ENCODE measurements around the gene FJX1.

DNA sequence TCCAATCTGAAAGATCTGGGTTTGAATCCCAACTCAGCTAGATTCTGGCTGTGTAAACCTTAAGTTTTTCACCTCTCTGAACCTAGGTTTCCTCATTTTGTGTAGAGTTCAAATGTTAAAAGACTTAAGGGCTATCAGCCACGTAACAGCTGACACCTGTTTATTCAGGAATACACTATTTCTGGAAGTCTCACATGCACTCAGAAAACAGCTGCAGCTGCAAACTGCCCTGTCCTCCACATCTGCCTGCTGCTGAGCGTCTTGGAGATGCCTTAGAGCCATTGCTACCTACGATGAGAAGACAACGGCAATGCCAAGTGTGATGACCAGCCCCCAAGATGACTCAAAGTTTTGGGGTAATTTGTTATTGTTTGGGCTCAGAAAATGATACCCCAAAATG lies 37.6 kb downstream of the FJX1 start:
- TF ChIP-seq, protein P1, sequence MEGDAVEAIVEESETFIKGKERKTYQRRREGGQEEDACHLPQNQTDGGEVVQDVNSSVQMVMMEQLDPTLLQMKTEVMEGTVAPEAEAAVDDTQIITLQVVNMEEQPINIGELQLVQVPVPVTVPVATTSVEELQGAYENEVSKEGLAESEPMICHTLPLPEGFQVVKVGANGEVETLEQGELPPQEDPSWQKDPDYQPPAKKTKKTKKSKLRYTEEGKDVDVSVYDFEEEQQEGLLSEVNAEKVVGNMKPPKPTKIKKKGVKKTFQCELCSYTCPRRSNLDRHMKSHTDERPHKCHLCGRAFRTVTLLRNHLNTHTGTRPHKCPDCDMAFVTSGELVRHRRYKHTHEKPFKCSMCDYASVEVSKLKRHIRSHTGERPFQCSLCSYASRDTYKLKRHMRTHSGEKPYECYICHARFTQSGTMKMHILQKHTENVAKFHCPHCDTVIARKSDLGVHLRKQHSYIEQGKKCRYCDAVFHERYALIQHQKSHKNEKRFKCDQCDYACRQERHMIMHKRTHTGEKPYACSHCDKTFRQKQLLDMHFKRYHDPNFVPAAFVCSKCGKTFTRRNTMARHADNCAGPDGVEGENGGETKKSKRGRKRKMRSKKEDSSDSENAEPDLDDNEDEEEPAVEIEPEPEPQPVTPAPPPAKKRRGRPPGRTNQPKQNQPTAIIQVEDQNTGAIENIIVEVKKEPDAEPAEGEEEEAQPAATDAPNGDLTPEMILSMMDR (IDR thresholded peaks at IDR 0.05), result no peak
- no peak for TF ChIP-seq SMAD4 (CRISPR knock-in tag; IDR thresholded peaks at IDR 0.05)
- TF ChIP-seq, protein P2, sequence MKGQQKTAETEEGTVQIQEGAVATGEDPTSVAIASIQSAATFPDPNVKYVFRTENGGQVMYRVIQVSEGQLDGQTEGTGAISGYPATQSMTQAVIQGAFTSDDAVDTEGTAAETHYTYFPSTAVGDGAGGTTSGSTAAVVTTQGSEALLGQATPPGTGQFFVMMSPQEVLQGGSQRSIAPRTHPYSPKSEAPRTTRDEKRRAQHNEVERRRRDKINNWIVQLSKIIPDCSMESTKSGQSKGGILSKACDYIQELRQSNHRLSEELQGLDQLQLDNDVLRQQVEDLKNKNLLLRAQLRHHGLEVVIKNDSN (CRISPR knock-in tag; IDR thresholded peaks at IDR 0.05), result no peak
- no peak for TF ChIP-seq SMAD3 (CRISPR knock-in tag; IDR thresholded peaks at IDR 0.05; ENCODE audit: borderline replicate concordance)
- TF ChIP-seq, protein P3, sequence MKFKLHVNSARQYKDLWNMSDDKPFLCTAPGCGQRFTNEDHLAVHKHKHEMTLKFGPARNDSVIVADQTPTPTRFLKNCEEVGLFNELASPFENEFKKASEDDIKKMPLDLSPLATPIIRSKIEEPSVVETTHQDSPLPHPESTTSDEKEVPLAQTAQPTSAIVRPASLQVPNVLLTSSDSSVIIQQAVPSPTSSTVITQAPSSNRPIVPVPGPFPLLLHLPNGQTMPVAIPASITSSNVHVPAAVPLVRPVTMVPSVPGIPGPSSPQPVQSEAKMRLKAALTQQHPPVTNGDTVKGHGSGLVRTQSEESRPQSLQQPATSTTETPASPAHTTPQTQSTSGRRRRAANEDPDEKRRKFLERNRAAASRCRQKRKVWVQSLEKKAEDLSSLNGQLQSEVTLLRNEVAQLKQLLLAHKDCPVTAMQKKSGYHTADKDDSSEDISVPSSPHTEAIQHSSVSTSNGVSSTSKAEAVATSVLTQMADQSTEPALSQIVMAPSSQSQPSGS (CRISPR knock-in tag; IDR thresholded peaks at IDR 0.05; ENCODE audit: borderline replicate concordance, low read depth), result no peak
- TF ChIP-seq, protein P4, sequence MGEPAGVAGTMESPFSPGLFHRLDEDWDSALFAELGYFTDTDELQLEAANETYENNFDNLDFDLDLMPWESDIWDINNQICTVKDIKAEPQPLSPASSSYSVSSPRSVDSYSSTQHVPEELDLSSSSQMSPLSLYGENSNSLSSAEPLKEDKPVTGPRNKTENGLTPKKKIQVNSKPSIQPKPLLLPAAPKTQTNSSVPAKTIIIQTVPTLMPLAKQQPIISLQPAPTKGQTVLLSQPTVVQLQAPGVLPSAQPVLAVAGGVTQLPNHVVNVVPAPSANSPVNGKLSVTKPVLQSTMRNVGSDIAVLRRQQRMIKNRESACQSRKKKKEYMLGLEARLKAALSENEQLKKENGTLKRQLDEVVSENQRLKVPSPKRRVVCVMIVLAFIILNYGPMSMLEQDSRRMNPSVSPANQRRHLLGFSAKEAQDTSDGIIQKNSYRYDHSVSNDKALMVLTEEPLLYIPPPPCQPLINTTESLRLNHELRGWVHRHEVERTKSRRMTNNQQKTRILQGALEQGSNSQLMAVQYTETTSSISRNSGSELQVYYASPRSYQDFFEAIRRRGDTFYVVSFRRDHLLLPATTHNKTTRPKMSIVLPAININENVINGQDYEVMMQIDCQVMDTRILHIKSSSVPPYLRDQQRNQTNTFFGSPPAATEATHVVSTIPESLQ (CRISPR knock-in tag; IDR thresholded peaks at IDR 0.05), result no peak
- TF ChIP-seq, protein P5, sequence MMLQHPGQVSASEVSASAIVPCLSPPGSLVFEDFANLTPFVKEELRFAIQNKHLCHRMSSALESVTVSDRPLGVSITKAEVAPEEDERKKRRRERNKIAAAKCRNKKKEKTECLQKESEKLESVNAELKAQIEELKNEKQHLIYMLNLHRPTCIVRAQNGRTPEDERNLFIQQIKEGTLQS (CRISPR knock-in tag; conservative IDR thresholded peaks at IDR 0.05), result no peak
- TF ChIP-seq, protein P6, sequence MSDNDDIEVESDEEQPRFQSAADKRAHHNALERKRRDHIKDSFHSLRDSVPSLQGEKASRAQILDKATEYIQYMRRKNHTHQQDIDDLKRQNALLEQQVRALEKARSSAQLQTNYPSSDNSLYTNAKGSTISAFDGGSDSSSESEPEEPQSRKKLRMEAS (CRISPR knock-in tag; IDR thresholded peaks at IDR 0.05), result no peak
- no peak for TF ChIP-seq ZNF263 (CRISPR knock-in tag; IDR thresholded peaks at IDR 0.05; ENCODE audit: low read depth)
- TF ChIP-seq, protein P7, sequence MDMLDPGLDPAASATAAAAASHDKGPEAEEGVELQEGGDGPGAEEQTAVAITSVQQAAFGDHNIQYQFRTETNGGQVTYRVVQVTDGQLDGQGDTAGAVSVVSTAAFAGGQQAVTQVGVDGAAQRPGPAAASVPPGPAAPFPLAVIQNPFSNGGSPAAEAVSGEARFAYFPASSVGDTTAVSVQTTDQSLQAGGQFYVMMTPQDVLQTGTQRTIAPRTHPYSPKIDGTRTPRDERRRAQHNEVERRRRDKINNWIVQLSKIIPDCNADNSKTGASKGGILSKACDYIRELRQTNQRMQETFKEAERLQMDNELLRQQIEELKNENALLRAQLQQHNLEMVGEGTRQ (CRISPR knock-in tag; IDR thresholded peaks at IDR 0.05), result no peak
- no peak for TF ChIP-seq ZNF396 (CRISPR knock-in tag; IDR thresholded peaks at IDR 0.05; ENCODE audit: borderline replicate concordance)
- TF ChIP-seq, protein P8, sequence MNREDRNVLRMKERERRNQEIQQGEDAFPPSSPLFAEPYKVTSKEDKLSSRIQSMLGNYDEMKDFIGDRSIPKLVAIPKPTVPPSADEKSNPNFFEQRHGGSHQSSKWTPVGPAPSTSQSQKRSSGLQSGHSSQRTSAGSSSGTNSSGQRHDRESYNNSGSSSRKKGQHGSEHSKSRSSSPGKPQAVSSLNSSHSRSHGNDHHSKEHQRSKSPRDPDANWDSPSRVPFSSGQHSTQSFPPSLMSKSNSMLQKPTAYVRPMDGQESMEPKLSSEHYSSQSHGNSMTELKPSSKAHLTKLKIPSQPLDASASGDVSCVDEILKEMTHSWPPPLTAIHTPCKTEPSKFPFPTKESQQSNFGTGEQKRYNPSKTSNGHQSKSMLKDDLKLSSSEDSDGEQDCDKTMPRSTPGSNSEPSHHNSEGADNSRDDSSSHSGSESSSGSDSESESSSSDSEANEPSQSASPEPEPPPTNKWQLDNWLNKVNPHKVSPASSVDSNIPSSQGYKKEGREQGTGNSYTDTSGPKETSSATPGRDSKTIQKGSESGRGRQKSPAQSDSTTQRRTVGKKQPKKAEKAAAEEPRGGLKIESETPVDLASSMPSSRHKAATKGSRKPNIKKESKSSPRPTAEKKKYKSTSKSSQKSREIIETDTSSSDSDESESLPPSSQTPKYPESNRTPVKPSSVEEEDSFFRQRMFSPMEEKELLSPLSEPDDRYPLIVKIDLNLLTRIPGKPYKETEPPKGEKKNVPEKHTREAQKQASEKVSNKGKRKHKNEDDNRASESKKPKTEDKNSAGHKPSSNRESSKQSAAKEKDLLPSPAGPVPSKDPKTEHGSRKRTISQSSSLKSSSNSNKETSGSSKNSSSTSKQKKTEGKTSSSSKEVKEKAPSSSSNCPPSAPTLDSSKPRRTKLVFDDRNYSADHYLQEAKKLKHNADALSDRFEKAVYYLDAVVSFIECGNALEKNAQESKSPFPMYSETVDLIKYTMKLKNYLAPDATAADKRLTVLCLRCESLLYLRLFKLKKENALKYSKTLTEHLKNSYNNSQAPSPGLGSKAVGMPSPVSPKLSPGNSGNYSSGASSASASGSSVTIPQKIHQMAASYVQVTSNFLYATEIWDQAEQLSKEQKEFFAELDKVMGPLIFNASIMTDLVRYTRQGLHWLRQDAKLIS (CRISPR knock-in tag; IDR thresholded peaks at IDR 0.05; ENCODE audit: borderline replicate concordance), result no peak
